HG02943 (cell line): Measurements from ENCODE around the gene ARNT2.

Experiments used
- ATAC-seq: cut with Tn5 transposase; IDR thresholded peaks from one replicate; pipeline ENCODE4 v1.9.1; 2021; ENCODE audit warnings: mild to moderate bottlenecking, low read depth, moderate library complexity; ENCODE audit not compliant: unreplicated experiment

Gene ARNT2

GRCh38 chr15:80587007-80587406 is 182.8 kb downstream of the ARNT2 start:
- no peak for ATAC-seq

GRCh38 chr15:80587816-80588456 is 183.8 kb downstream of the ARNT2 start:
- no peak for ATAC-seq

- ATAC-seq, result no peak
These were observed 184.6 kb downstream of the ARNT2 start for GRCh38 chr15:80588801-80589200.

GRCh38 chr15:80590761-80591355 is 186.7 kb downstream of the ARNT2 start:
- ATAC-seq, result no peak

GRCh38 chr15:80591471-80591870 is 187.3 kb downstream of the ARNT2 start:
- no peak for ATAC-seq

- no peak for ATAC-seq
These were observed 188.0 kb downstream of the ARNT2 start for GRCh38 chr15:80591938-80592825.

- no peak for ATAC-seq
These were observed 189.4 kb downstream of the ARNT2 start for GRCh38 chr15:80593486-80594030.

GRCh38 chr15:80594091-80594889 is 190.1 kb downstream of the ARNT2 start:
- ATAC-seq, result no peak

- ATAC-seq, result no peak
These were observed 191.2 kb downstream of the ARNT2 start for GRCh38 chr15:80595396-80595795.

GRCh38 chr15:80596521-80596976 is 192.4 kb downstream of the ARNT2 start:
- ATAC-seq, result no peak

GRCh38 chr15:80597076-80597475 is 192.9 kb downstream of the ARNT2 start:
- ATAC-seq, result no peak

GRCh38 chr15:80599359-80599758 is 195.2 kb downstream of the ARNT2 start:
- ATAC-seq, result no peak

GRCh38 chr15:80600626-80601025 is 196.4 kb downstream of the ARNT2 start:
- ATAC-seq, result no peak

- no peak for ATAC-seq
These were observed 197.1 kb downstream of the ARNT2 start for GRCh38 chr15:80601256-80601655.

GRCh38 chr15:80604583-80605575 is 200.7 kb downstream of the ARNT2 start:
- ATAC-seq, result no peak

- ATAC-seq, result no peak
These were observed 201.5 kb downstream of the ARNT2 start for GRCh38 chr15:80605591-80606150.

- no peak for ATAC-seq
These were observed 202.4 kb downstream of the ARNT2 start for GRCh38 chr15:80606511-80607071.

- ATAC-seq, result no peak
These were observed 203.3 kb downstream of the ARNT2 start for GRCh38 chr15:80607287-80607980.
